Mesenchymal stem cell (in vitro differentiated cells and primary cell): Measurements from ENCODE around the gene VPS37B.

ENCODE experiments used
- DNase-seq: peaks from one replicate; pipeline ENCODE4 v3.0.0-alpha.2; 2013
- H2AFZ ChIP-seq: one replicate; pipeline ENCODE4 v1.6.1; 2013; ENCODE audit warnings: low read depth, mild to moderate bottlenecking, control low read depth, inconsistent platforms, low read length, moderate library complexity
- H2AK5ac ChIP-seq: 2 replicates; pipeline ENCODE4 v1.6.1; 2013; ENCODE audit warnings: low read length, moderate library complexity, mild to moderate bottlenecking, inconsistent platforms; ENCODE audit not compliant: severe bottlenecking
- H2BK120ac ChIP-seq: one replicate; pipeline ENCODE4 v1.6.1; 2013; ENCODE audit warnings: low read depth, mild to moderate bottlenecking, inconsistent platforms, low read length, moderate library complexity
- H2BK12ac ChIP-seq, 2 experiments: one replicate each; pipeline ENCODE4 v1.6.1; 2013; ENCODE audit warnings: inconsistent platforms in 2 of 2, low read length in 2 of 2, mild to moderate bottlenecking in 2 of 2, moderate library complexity in 2 of 2, control low read depth in 1 of 2
- H2BK15ac ChIP-seq: one replicate; pipeline ENCODE4 v1.6.1; 2013; ENCODE audit warnings: mild to moderate bottlenecking, low read depth, inconsistent platforms; ENCODE audit not compliant: poor library complexity, severe bottlenecking
- H2BK5ac ChIP-seq: 2 replicates; pipeline ENCODE4 v1.6.1; 2013; ENCODE audit warnings: low read depth, mild to moderate bottlenecking, low read length, control low read depth, inconsistent platforms; ENCODE audit not compliant: poor library complexity, severe bottlenecking
- H3K14ac ChIP-seq, 2 experiments: one replicate each; pipeline ENCODE4 v1.6.1; 2013; ENCODE audit warnings: inconsistent platforms in 2 of 2, low read length in 2 of 2, control low read depth in 1 of 2, mild to moderate bottlenecking in 1 of 2, moderate library complexity in 1 of 2
- H3K18ac ChIP-seq, 2 experiments: one replicate each; pipeline ENCODE4 v1.6.1; 2013; ENCODE audit warnings: inconsistent platforms in 2 of 2, low read length in 2 of 2, control low read depth in 1 of 2, low read depth in 1 of 2, mild to moderate bottlenecking in 1 of 2
- H3K23ac ChIP-seq, 2 experiments: one replicate each; pipeline ENCODE4 v1.6.1; 2013; ENCODE audit warnings: inconsistent platforms in 2 of 2, low read length in 2 of 2, mild to moderate bottlenecking in 2 of 2, moderate library complexity in 2 of 2, control low read depth in 1 of 2
- H3K27ac ChIP-seq: 2 replicates; pipeline ENCODE4 v1.5.1; 2013; ENCODE audit warnings: mild to moderate bottlenecking, moderate library complexity, low read length, control low read depth, inconsistent platforms; ENCODE audit not compliant: poor library complexity, severe bottlenecking
- H3K27me3 ChIP-seq, 2 experiments: 2 replicates each; pipeline versions ENCODE4 v1.6.1 to v1.7.0; 2013; ENCODE audit warnings: low read length in 2 of 2, mild to moderate bottlenecking in 2 of 2, moderate library complexity in 2 of 2, control low read depth in 1 of 2, inconsistent platforms in 1 of 2; ENCODE audit not compliant: control insufficient read depth in 1 of 2, insufficient read depth in 1 of 2
- H3K36me3 ChIP-seq, 2 experiments: 2 replicates each; pipeline versions ENCODE4 v1.6.1 to v1.7.0; 2013; ENCODE audit warnings: low read length in 2 of 2, control low read depth in 1 of 2, inconsistent platforms in 1 of 2, low read depth in 1 of 2, mild to moderate bottlenecking in 1 of 2; ENCODE audit not compliant: insufficient read depth in 2 of 2, control insufficient read depth in 1 of 2
- H3K4ac ChIP-seq, 2 experiments: one replicate each; pipeline ENCODE4 v1.6.1; 2013; ENCODE audit warnings: inconsistent platforms in 2 of 2, low read length in 2 of 2, mild to moderate bottlenecking in 2 of 2, moderate library complexity in 2 of 2, control low read depth in 1 of 2, low read depth in 1 of 2
- H3K4me1 ChIP-seq: 2 replicates; pipeline ENCODE4 v1.6.1; 2013; ENCODE audit warnings: low read depth, low read length, control low read depth; ENCODE audit not compliant: control insufficient read depth, insufficient read depth
- H3K4me2 ChIP-seq: 2 replicates; pipeline ENCODE4 v1.6.1; 2013; ENCODE audit warnings: low read length, mild to moderate bottlenecking, inconsistent platforms; ENCODE audit not compliant: poor library complexity, severe bottlenecking
- H3K4me3 ChIP-seq, 2 experiments: 2 replicates each; pipeline versions ENCODE4 v1.5.1 to v1.7.0; 2013; ENCODE audit warnings: low read length in 2 of 2, mild to moderate bottlenecking in 2 of 2, control low read depth in 1 of 2, low read depth in 1 of 2; ENCODE audit not compliant: insufficient read depth in 1 of 2
- H3K79me1 ChIP-seq: replicated peaks from 2 replicates; pipeline ENCODE4 v1.6.1; 2013; ENCODE audit warnings: mild to moderate bottlenecking, control low read depth, low read length, inconsistent platforms; ENCODE audit not compliant: poor library complexity, severe bottlenecking
- H3K9ac ChIP-seq: 2 replicates; pipeline ENCODE4 v1.7.0; 2013; ENCODE audit warnings: mild to moderate bottlenecking, low read length, moderate library complexity
- H3K9me3 ChIP-seq: 2 replicates; pipeline ENCODE4 v1.7.0; 2013; ENCODE audit warnings: mild to moderate bottlenecking, low read length; ENCODE audit not compliant: control insufficient read depth
- H4K8ac ChIP-seq: one replicate; pipeline ENCODE4 v1.6.1; 2013; ENCODE audit warnings: inconsistent platforms, mild to moderate bottlenecking, low read length, moderate library complexity
- H4K91ac ChIP-seq: one replicate; pipeline ENCODE4 v1.6.1; 2013; ENCODE audit warnings: mild to moderate bottlenecking, low read length, inconsistent platforms
- WGBS: methylation state at CpG from one replicate; pipeline ENCODE4 v1.1.7; 2013; ENCODE audit warnings: mixed read lengths; 5-methylcytosine and 5-hydroxymethylcytosine counted together

The VPS37B gene

GRCh38 chr12:122889761-122890520 lies 6.0 kb downstream of the VPS37B start:
- H2BK120ac ChIP-seq = no peak overlapping the region
- no peak overlapping the region for H4K91ac ChIP-seq
- H3K4me3 ChIP-seq = no peak overlapping the region
- peak overlapping the region in 1 of 2 experiments; percentile 67 for H3K4ac ChIP-seq
- no peak overlapping the region for H3K14ac ChIP-seq
- H4K8ac ChIP-seq = no peak overlapping the region
- H2AK5ac ChIP-seq = peak overlapping the region; percentile 79
- no peak overlapping the region for H3K27ac ChIP-seq
- no peak overlapping the region for H3K9ac ChIP-seq
- no peaks in the 10 kb centered on the region for H3K36me3 ChIP-seq
- H3K9me3 ChIP-seq = no peaks in the 10 kb centered on the region
- no peak overlapping the region for H2BK12ac ChIP-seq
- no peak for DNase-seq
- H3K18ac ChIP-seq = no peak overlapping the region
- 92% methylated on average over 9 of the region's 13 CpGs for WGBS
- H2BK5ac ChIP-seq = no peak overlapping the region
- no peak overlapping the region for H2AFZ ChIP-seq
- H3K79me1 ChIP-seq = no peaks in the 10 kb centered on the region
- H3K4me1 ChIP-seq = peaks cover 35% of the 10 kb centered on the region
- H3K4me2 ChIP-seq = no peak overlapping the region
- H2BK15ac ChIP-seq = no peak overlapping the region
- H3K27me3 ChIP-seq = no peaks in the 10 kb centered on the region
- no peak overlapping the region for H3K23ac ChIP-seq

DNA sequence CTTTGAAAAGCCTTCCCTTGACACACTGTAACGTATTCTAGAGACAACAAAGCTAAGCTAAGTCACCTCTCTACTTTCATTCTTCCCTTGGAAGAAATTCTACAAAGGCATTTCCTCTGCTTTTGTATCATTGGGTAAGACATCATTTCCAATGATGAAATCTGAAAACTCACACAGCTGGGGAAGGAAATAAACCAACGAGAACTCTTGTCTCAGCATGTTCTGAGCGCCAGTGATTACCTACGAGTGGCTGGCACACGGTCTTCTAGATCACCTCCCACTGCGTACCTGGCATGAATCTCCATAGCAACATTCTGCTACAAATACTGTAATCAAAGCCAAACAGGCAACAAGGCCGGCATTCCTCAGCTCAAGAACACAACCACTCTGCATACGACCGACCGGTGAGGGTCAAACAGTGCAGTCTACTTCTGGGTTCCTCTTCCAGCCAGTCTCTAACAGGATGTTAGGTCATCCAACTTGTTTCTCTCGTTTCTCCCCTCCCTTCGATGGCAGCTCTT lies 7.6 kb downstream of the VPS37B start:
- Histone ChIP-seq H3K4me2 (no peak overlapping the region), H3K27me3 (no peaks in the 10 kb centered on the region), H3K14ac (no peak overlapping the region), H2AFZ (no peak overlapping the region), H4K8ac (peak overlapping the region; percentile 10), H2BK12ac (peak overlapping the region; percentile 20 to 78), H2BK120ac (no peak overlapping the region), H3K79me1 (no peaks in the 10 kb centered on the region), H3K4ac (peak overlapping the region; percentile 73 to 85), H3K9me3 (no peaks in the 10 kb centered on the region), H4K91ac (no peak overlapping the region), H2AK5ac (peak overlapping the region; percentile 99), H3K9ac (peak overlapping the region; percentile 8), H3K4me3 (peak overlapping the region in 1 of 2 experiments; percentile 6), H3K23ac (no peak overlapping the region), H3K27ac (peak overlapping the region; percentile 83), H3K36me3 (no peaks in the 10 kb centered on the region), H2BK15ac (peak overlapping the region; percentile 26), H3K4me1 (peaks cover 26% of the 10 kb centered on the region), H3K18ac (peak overlapping the region; percentile 34 to 78), H2BK5ac (no peak overlapping the region)
- peak; percentile 85 for DNase-seq
- 60% methylated on average over 12 of the region's 12 CpGs for WGBS

GRCh38 chr12:122887819-122888212 lies 8.1 kb downstream of the VPS37B start:
- DNase-seq = no peak
- Histone ChIP-seq H3K27me3 (no peaks in the 10 kb centered on the region), H3K27ac (peak overlapping the region; percentile 83), H4K91ac (no peak overlapping the region), H2BK120ac (no peak overlapping the region), H3K14ac (no peak overlapping the region), H3K18ac (peak overlapping the region in 1 of 2 experiments; percentile 37), H3K36me3 (no peaks in the 10 kb centered on the region), H3K9me3 (no peaks in the 10 kb centered on the region), H3K4me2 (no peak overlapping the region), H3K79me1 (peaks cover 2% of the 10 kb centered on the region), H2BK12ac (no peak overlapping the region), H3K9ac (no peak overlapping the region), H3K4ac (peak overlapping the region in 1 of 2 experiments; percentile 35), H2BK15ac (no peak overlapping the region), H3K23ac (no peak overlapping the region), H2AFZ (no peak overlapping the region), H3K4me3 (no peak overlapping the region), H3K4me1 (peaks cover 25% of the 10 kb centered on the region), H4K8ac (no peak overlapping the region), H2AK5ac (peak overlapping the region; percentile 93), H2BK5ac (no peak overlapping the region)
- WGBS = 98% methylated on average over 4 of the region's 5 CpGs
